HG03103 (cell line): ENCODE measurements around the gene ZNF267.
A peak's percentile ranks its signal among the peaks of the same experiment; 100 is the strongest.
"Not testable (repeated sequence)": the region's sequence is repeated elsewhere in the genome, so short reads cannot be mapped to it uniquely, and the experiment has no call there.

Experiments used
- ATAC-seq: cut with Tn5 transposase; IDR thresholded peaks from one replicate; pipeline ENCODE4 v1.9.1; 2021; ENCODE audit warnings: low read depth; ENCODE audit not compliant: unreplicated experiment

ZNF267 gene

DNA sequence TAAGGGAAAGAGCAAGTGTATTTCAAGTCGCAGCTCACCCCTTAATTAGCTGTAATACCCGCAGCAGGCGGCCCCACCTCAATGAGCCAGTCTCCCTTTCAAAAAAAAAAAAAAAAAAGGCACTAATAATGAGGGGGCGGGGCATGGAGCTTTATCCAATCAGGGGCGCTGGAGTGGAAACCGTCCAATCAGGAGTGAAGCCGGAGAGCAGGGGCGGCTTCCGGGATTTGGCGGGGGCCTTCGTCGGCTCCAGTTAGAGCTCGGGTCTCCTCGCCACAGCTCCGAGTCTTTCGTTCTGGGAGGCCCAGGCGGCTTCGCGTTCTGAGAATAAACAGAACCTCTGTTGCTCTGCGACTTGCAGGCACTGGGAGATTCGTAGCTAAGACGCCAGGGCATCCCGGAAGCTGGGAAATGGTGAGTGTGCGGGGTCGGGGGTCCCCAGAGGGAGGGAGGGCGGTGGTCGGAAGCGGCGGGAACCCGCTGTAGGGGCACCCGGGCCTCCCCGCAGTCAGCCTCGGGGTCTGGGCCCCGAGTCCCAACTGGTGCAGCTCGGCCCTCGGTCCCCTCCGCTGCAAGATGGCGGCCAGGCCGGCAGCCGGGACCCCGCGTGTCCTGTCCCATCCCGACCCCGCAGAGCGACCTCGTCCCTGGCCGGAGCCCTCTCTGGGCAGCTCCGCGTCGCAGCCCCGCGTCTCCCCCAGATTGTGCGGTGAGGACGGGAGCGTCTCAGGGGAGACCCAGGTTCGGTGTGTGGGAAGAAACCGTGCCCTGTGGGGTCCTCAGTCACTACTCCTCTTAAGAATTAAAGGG is at the start of gene ZNF267:
Gene ZNF267 (plus strand): TSS at position 252 of the 810 bp plus-strand sequence. CDS start 160 bp downstream, at position 412.
- peak; percentile 39 for ATAC-seq

DNA sequence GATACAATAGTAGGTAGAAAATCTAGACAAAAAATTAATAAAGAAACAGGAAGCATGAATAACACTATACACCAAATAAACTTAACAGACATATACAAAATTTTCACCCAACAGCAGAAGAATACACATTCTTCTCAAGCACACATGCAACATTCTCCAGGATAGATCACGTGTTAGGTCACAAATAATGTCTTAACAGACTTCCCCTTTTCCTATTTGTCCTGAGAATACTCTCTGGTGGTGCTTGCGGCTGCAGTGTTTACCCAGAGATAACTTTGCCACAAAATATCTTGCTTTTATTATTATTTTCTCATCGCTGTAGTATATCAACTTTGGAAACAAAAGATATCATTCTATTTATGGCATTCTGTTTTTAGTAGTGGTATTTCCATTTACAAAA is 40.6 kb upstream of the ZNF267 start:
- ATAC-seq: no peak

- not testable (repeated sequence) for ATAC-seq
These were observed 37.2 kb upstream of the ZNF267 start for GRCh38 chr16:31836396-31836795.

- ATAC-seq: no peak
These were observed 30.7 kb upstream of the ZNF267 start for GRCh38 chr16:31842864-31843263.

GRCh38 chr16:31848572-31848971 is 25.0 kb upstream of the ZNF267 start:
- ATAC-seq: not testable (repeated sequence)

DNA sequence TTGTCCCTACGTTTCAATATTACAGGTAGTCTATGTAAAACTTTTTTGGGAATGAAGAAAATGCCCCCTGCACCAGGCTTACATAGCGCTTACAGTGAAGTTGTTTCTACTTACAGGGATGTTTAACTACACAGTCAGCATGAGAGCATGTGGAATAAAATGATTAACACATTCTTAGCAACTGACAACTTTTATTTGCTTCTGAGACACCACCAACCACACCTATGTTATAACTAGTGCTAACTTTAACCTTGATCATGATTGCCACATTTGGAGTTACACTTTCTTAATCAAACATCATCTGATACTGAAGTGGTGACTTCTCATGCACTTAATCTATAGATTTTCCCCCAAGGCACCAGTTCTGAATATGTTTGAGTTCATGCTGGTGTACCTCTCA is 20.3 kb upstream of the ZNF267 start:
- no peak for ATAC-seq

- no peak for ATAC-seq
These were observed 13.1 kb upstream of the ZNF267 start for GRCh38 chr16:31860508-31860907.

- no peak for ATAC-seq
These were observed 12.2 kb upstream of the ZNF267 start for GRCh38 chr16:31861455-31861854.

DNA sequence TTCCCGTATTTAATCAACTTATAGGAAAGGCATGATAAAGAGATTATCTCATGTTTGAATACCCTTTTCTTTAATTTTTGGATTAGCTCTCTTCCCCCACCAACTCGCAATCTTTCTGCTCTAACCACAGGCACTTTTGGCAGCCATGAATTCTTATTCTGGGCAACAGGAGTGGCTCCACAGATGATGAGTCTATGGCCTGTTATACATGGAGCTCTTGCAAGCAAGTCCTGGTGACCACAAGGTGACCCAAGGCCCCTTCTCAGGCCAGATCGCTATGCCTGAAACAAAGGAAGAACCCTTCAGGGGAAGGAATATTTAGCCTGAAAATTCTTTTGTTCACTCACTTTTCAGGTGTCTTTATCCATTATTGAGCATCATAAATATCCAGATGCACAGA is 10.8 kb upstream of the ZNF267 start:
- ATAC-seq: no peak

- no peak for ATAC-seq
These were observed 5.4 kb upstream of the ZNF267 start for GRCh38 chr16:31868164-31868563.

DNA sequence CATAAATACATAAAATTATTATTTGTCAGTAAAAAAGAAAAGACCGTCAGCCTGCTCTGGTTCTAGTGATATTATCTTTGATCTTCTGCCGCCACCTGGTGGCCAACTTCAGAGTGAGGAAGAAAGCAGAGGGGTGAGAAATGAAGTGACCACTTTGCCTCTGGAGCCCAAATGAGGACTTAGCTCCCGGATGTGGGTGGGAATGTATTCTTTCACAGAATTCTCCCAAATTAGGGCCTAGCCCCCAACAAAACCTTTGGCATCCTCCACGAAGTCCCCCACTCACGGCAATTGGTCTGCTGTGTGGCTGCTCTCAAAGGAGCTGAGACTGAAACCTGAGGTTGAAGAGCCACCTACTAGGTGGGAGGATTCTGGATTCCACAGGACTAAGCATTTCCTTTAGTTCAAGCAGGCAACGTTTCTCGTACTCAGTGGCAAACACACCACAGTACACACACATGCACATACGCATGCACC is 4.9 kb upstream of the ZNF267 start:
- no peak for ATAC-seq

GRCh38 chr16:31869511-31870201 is 4.0 kb upstream of the ZNF267 start:
- peak; percentile 41 for ATAC-seq

- no peak for ATAC-seq
These were observed 2.8 kb upstream of the ZNF267 start for GRCh38 chr16:31870809-31871208.

- ATAC-seq: no peak
These were observed 2.1 kb upstream of the ZNF267 start for GRCh38 chr16:31871510-31871909.

DNA sequence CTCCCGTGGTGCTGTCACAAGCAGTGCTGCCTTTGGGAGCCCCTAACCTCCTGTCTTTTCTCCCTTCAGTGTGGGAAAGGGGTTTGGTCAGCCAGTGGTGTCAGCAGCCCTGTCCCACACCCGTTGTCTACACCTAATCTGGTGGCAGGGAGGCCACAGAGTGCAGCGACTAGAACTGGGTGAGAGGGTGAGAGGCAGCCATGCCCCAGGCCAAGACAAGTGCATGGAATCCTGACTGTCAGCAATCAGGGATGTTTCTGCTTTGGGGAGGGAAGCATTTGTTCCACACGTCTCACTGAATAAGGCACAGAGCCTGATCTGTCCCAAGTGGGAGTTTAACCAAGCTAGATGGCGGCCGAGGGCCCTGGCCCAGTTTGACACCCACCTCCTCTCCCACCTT is 1.4 kb upstream of the ZNF267 start:
- ATAC-seq: no peak

DNA sequence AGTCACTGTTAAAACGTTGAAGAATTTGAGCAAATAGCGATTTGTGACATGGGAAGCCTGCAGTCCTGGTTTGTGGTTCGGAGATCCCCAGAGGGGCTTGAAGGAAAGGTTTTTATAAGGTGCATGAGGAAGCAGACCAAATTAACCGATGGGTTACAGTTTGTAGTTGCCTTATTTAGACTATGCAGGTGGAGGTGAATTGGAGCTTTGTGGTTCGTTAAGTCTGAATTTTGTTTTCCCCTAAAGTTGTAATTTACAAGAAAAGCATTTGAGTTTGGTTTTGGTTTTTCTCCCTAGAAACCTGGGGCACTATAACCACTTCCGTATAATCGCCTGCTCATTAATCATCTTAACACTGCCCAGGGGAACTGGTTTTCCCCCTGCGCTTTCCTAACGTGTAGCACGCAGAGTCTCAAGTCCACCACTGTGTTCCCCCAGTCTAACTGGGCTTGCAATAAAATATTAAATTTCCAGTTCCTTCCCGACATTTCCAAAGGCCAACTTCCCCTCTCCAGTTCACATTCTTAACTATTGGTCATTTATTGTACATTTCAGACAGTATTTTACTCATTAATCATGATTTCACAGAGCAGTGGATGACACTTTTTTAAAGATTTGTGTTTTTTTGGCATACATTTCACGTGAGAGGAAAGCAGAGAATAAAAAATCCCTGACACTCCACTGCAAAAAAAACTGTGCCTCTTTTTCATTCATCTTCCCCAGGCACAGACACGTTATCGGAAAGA is 932 bp downstream of the ZNF267 start:
- no peak for ATAC-seq

DNA sequence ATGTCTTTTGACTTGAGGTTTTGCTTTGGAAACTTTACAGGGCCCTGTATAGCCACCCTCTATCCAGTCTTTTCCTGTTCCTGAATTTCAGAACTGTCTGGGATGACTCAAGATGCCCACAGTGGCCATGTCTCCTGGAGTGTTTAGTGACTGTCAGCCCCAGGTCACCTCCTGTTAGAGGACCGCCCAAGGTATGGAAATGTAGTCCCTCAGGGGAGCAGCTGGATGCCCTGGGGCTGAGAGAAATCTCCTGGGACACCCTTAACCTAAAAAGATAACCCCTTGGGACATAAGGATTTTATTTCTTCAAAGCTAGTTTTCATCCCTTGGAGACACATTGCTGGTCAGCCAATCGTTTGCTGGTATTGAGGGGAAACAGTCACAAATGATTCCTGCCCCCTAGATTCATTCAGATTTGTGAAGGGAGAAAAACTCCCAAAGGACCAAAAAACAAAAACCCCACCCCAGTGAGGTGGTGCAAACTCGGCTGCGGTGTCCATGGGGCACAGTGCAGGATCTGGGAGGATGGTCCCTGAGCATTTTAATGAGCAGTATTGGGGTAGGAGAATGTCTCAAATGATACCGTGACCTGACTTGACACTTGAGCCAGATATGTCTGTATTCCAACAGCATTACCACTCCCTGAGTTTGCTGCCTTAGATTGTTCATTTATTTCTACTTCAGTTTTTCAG is 1.7 kb downstream of the ZNF267 start:
- no peak for ATAC-seq

DNA sequence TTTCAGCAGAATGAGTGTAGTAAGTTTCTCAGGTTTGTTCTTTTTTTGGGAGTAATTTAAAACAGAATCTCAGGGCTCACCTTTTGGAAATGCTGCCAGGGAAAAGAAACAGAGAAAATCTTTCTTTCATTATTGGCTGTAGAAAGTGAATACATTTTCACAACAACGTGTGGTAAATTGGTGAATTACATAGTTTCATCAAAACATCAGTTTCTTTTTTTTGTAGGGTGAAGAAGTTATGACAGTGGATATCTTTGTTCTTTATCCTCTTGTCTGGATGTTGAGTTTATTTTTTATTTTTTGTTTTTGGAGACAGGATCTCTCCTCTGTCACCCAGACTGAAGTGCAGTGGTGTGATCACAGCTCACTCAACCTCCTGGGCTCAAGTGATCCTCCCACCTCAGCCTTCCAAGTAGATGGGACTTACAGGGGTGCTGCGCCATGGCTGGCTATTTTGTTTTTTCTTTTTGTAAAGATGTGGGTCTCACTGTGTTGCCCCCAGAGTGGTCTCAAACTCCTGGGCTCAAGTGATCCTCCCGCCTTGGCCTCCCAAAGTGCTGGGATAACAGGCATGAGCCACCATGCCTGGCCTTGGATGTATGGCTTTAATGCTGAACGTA is 2.4 kb downstream of the ZNF267 start:
- no peak for ATAC-seq

DNA sequence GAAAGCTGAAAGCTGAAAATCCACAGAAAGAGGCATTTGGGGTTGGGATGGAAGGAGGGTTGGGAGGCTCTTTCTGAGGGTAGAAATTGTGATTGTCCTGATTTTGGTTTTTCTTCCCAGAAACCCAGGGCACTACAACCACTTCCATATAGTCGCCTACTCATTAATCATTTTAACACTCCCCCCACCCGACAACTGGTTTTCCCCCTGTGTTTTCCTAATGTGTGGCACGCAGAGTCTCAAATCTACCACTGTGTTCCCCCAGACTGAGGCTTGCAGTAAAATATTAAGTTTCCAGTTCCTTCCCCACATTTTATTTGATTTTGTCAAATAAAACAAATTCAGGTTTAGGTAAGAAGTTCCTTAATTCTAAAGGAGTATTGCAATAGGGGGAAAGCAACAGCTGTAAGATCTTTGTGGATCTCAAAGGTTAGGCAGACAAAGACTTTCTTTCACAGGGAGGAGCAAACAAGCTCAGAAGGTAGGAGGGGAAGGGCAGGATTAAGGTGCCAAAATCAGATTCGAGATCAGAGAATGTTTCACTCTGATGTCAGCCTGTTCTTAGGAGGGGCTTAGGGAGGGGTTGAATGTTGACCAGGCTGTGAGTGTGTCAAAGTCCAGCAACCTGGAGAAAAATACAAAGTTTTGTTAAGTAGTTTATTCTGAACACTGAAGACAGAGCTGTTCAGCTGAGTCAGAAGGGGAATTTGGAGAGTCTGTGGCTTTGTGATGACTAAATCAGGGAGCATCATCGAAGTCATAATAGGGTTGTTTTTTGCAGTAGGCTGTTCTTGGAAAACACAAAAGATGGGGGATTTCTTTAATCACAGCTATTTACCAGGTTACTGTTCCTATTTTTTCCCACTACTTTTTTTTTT is 3.6 kb downstream of the ZNF267 start:
- ATAC-seq: peak; percentile 54
